HepG2 (cell line): ENCODE data around the gene ATP5MG. TPM values are rescaled to one million over a fixed set of nuclear protein-coding genes. Genes with fewer than 3 reads are reported as not detected.

Experiments used
- ATAD3A ChIP-seq: sonication (generic); formaldehyde crosslinking; IDR thresholded peaks from 2 replicates; pipeline ENCODE4 v1.4.0; 2020; ENCODE audit warnings: missing genetic modification reagents
- CHD4 ChIP-seq: fragments of 200-600 bp; sonication (generic); IDR thresholded peaks from 2 replicates; pipeline ENCODE4 v1.7.0; 2017; ENCODE audit warnings: mild to moderate bottlenecking, low read length, borderline replicate concordance
- ETV6 ChIP-seq: sonication (generic); formaldehyde crosslinking; conservative IDR thresholded peaks from 2 replicates; pipeline ENCODE4 v1.4.0; 2020; ENCODE audit warnings: missing genetic modification reagents
- FOXO1 ChIP-seq: sonication (generic); formaldehyde crosslinking; IDR thresholded peaks from 2 replicates; pipeline ENCODE4 v1.4.0; 2020; ENCODE audit warnings: missing genetic modification reagents
- GTF3A ChIP-seq: sonication (generic); formaldehyde crosslinking; conservative IDR thresholded peaks from 2 replicates; pipeline ENCODE4 v1.4.0; 2020; ENCODE audit warnings: mild to moderate bottlenecking, missing genetic modification reagents
- KAT7 ChIP-seq: IDR thresholded peaks from 2 replicates; pipeline ENCODE4 v1.6.1; 2018; ENCODE audit warnings: borderline replicate concordance, missing compliant biosample characterization
- NCOA5 ChIP-seq: sonication (generic); formaldehyde crosslinking; IDR thresholded peaks from 2 replicates; pipeline ENCODE4 v1.4.0; 2020; ENCODE audit warnings: missing genetic modification reagents
- RBFOX2 ChIP-seq: fragments of 200-400 bp; formaldehyde crosslinking; IDR thresholded peaks from 2 replicates; pipeline ENCODE4 v1.6.1; 2017; ENCODE audit warnings: low read depth, mild to moderate bottlenecking, low read length
- RELA ChIP-seq: sonication (generic); formaldehyde crosslinking; IDR thresholded peaks from 2 replicates; pipeline ENCODE4 v1.4.0; 2020; ENCODE audit warnings: missing genetic modification reagents
- SAFB2 ChIP-seq: sonication (generic); formaldehyde crosslinking; IDR thresholded peaks from 2 replicates; pipeline ENCODE4 v1.5.1; 2020; ENCODE audit warnings: missing genetic modification reagents, low read depth, mild to moderate bottlenecking, borderline replicate concordance
- TCF7L2 ChIP-seq: IDR thresholded peaks from 2 replicates; pipeline ENCODE4 v1.6.1; 2011; ENCODE audit warnings: mild to moderate bottlenecking, low read depth, low read length, moderate library complexity
- THAP11 ChIP-seq: IDR thresholded peaks from 2 replicates; pipeline ENCODE4 v1.6.1; 2016; ENCODE audit warnings: missing biosample characterization, missing genetic modification reagents
- ZFP36L2 ChIP-seq: sonication (generic); formaldehyde crosslinking; IDR thresholded peaks from 2 replicates; pipeline ENCODE4 v1.4.0; 2020; ENCODE audit warnings: missing genetic modification reagents
- ZFX ChIP-seq: sonication (generic); formaldehyde crosslinking; IDR thresholded peaks from 2 replicates; pipeline ENCODE4 v1.4.0; 2020; ENCODE audit warnings: mild to moderate bottlenecking, low read depth, missing genetic modification reagents, moderate library complexity
- ZMYM4 ChIP-seq: sonication (generic); formaldehyde crosslinking; IDR thresholded peaks from 2 replicates; pipeline ENCODE4 v1.8.1; 2023; ENCODE audit warnings: mild to moderate bottlenecking, missing genetic modification reagents
- ZNF230 ChIP-seq: sonication (generic); formaldehyde crosslinking; IDR thresholded peaks from 2 replicates; pipeline ENCODE4 v1.4.0; 2020; ENCODE audit warnings: mild to moderate bottlenecking, missing genetic modification reagents
- ZNF251 ChIP-seq: sonication (generic); formaldehyde crosslinking; IDR thresholded peaks from 2 replicates; pipeline ENCODE4 v1.9.0; 2021; ENCODE audit warnings: mild to moderate bottlenecking, missing genetic modification reagents
- ZNF263 ChIP-seq: sonication (generic); formaldehyde crosslinking; IDR thresholded peaks from 2 replicates; pipeline ENCODE4 v1.4.0; 2020; ENCODE audit warnings: missing genetic modification reagents
- ZNF274 ChIP-seq: sonication (generic); formaldehyde crosslinking; IDR thresholded peaks from 2 replicates; pipeline ENCODE4 v1.5.1; 2020; ENCODE audit warnings: mild to moderate bottlenecking, missing genetic modification reagents
- ZNF292 ChIP-seq: sonication (generic); formaldehyde crosslinking; IDR thresholded peaks from 2 replicates; pipeline ENCODE4 v1.8.1; 2022; ENCODE audit warnings: mild to moderate bottlenecking, low read depth, missing genetic modification reagents, borderline replicate concordance
- ZNF329 ChIP-seq: sonication (generic); formaldehyde crosslinking; IDR thresholded peaks from 2 replicates; pipeline ENCODE4 v1.9.0; 2021; ENCODE audit warnings: low read depth, mild to moderate bottlenecking, missing genetic modification reagents
- ZNF562 ChIP-seq: sonication (generic); formaldehyde crosslinking; IDR thresholded peaks from 2 replicates; pipeline ENCODE4 v1.8.0; 2022; ENCODE audit warnings: missing genetic modification reagents, borderline replicate concordance
- polyA plus RNA-seq, 8 experiments: library from polyadenylated mRNA; depleted of rRNA in 3 of 8; stranded (reverse) in 7 of 8; unstranded in 1 of 8; fragments of >200 nt; fragmentation: Illumina TruSeq in 4 of 8; extraction: Trizol in 4 of 8; gene quantifications; 2 replicates each; pipeline versions ENCODE4 v1.2.1 to v1.2.3, GENCODE V29; 2011 to 2016; ENCODE audit warnings: low read depth in 4 of 8, missing spikeins in 1 of 8, mixed read lengths in 1 of 8; ENCODE audit not compliant: insufficient read depth in 1 of 8
- total RNA-seq, 5 experiments: library from RNA; depleted of rRNA; stranded (reverse); fragments of >200 nt; fragmentation: Illumina TruSeq; extraction: Trizol; gene quantifications; 2 replicates each; pipeline ENCODE4 v1.2.3, GENCODE V29; 2016; ENCODE audit warnings: low read depth in 1 of 5
- TF ChIP-seq, protein P1 (sequence below): sonication (generic); formaldehyde crosslinking; IDR thresholded peaks from 2 replicates; pipeline ENCODE4 v1.9.0; 2021; ENCODE audit warnings: missing genetic modification reagents, borderline replicate concordance
- TF ChIP-seq, protein P2 (sequence below): sonication (generic); formaldehyde crosslinking; IDR thresholded peaks from 2 replicates; pipeline ENCODE4 v1.4.0; 2020; ENCODE audit warnings: mild to moderate bottlenecking, missing genetic modification reagents
- TF ChIP-seq, protein P3 (sequence below): fragments of 450-650 bp; IDR thresholded peaks from 2 replicates; pipeline ENCODE4 v1.6.1; 2016
- TF ChIP-seq, protein P4 (sequence below): sonication (generic); formaldehyde crosslinking; IDR thresholded peaks from 2 replicates; pipeline ENCODE4 v1.4.0; 2020; ENCODE audit warnings: mild to moderate bottlenecking, low read depth, missing genetic modification reagents

ATP5MG gene
- total and polyA plus RNA-seq, 2 of the 13 experiments (the other 11 are each of a cell fraction or from before 2014, with no cell fraction given): 260 to 320 TPM

DNA sequence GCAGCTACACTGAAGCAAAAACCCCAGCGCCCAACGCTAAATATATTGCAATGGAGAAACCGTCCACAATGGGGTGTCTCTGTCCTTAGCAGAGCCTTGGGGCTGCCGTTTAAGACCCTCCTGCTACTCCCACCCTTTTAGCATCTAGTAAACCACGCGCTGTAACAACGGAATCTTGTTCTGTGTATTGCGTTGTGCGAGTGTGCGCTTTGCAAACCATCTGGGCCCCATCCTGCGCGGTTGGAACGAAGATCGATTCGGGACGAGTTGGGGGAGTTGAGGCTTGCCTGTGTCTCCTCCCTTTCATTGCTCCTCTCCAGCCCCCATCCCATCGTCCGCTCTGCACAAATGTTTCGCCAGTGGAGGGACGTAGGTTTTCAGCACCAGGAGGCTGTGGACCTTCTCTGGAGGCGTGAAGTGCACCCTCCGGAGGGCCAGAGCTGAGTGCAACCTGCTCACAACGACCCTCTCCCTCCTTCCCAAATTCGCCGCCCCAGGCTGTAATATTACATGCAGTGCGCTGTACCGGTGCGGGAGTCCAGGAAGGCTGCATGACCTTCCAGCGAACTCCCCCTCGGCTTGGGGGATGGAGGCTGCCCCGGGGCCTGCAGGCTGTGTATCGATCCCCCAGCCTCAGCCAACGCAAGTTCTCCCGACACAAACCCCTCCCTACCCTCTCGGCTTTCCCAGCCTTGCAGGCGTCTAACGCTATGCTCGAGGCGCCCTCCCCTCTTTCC, 33.3 kb downstream of the ATP5MG start (continued):
- TF ChIP-seq, protein P1, sequence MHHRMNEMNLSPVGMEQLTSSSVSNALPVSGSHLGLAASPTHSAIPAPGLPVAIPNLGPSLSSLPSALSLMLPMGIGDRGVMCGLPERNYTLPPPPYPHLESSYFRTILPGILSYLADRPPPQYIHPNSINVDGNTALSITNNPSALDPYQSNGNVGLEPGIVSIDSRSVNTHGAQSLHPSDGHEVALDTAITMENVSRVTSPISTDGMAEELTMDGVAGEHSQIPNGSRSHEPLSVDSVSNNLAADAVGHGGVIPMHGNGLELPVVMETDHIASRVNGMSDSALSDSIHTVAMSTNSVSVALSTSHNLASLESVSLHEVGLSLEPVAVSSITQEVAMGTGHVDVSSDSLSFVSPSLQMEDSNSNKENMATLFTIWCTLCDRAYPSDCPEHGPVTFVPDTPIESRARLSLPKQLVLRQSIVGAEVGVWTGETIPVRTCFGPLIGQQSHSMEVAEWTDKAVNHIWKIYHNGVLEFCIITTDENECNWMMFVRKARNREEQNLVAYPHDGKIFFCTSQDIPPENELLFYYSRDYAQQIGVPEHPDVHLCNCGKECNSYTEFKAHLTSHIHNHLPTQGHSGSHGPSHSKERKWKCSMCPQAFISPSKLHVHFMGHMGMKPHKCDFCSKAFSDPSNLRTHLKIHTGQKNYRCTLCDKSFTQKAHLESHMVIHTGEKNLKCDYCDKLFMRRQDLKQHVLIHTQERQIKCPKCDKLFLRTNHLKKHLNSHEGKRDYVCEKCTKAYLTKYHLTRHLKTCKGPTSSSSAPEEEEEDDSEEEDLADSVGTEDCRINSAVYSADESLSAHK: no peak
- TF ChIP-seq ZFP36L2 (CRISPR knock-in tag) (no peak), ZNF263 (CRISPR knock-in tag) (no peak), FOXO1 (CRISPR knock-in tag) (no peak), ZNF329 (CRISPR knock-in tag) (no peak), ZNF292 (CRISPR knock-in tag) (no peak), ZNF274 (CRISPR knock-in tag) (peak; percentile 22; the same call in 1 of the 2 replicates), ZMYM4 (CRISPR knock-in tag) (0 out of 2 replicates have a peak, but pooled peaks have one; percentile 9), ETV6 (CRISPR knock-in tag) (no peak), RBFOX2 (no peak), SAFB2 (CRISPR knock-in tag) (peak; percentile 65; the same call in 1 of the 2 replicates), ZNF562 (CRISPR knock-in tag) (no peak), CHD4 (no peak), RELA (CRISPR knock-in tag) (no peak), ZFX (CRISPR knock-in tag) (peak; percentile 66), NCOA5 (CRISPR knock-in tag) (no peak), KAT7 (no peak), THAP11 (peak; percentile 31; the same call in 1 of the 2 replicates), TCF7L2 (no peak), ATAD3A (CRISPR knock-in tag) (no peak), ZNF251 (CRISPR knock-in tag) (no peak), GTF3A (CRISPR knock-in tag) (no peak), ZNF230 (CRISPR knock-in tag) (no peak)
- TF ChIP-seq, protein P2, sequence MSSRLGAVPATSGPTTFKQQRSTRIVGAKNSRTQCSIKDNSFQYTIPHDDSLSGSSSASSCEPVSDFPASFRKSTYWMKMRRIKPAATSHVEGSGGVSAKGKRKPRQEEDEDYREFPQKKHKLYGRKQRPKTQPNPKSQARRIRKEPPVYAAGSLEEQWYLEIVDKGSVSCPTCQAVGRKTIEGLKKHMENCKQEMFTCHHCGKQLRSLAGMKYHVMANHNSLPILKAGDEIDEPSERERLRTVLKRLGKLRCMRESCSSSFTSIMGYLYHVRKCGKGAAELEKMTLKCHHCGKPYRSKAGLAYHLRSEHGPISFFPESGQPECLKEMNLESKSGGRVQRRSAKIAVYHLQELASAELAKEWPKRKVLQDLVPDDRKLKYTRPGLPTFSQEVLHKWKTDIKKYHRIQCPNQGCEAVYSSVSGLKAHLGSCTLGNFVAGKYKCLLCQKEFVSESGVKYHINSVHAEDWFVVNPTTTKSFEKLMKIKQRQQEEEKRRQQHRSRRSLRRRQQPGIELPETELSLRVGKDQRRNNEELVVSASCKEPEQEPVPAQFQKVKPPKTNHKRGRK: 0 out of 2 replicates have a peak, but pooled peaks have one; percentile 35
- TF ChIP-seq, protein P3, sequence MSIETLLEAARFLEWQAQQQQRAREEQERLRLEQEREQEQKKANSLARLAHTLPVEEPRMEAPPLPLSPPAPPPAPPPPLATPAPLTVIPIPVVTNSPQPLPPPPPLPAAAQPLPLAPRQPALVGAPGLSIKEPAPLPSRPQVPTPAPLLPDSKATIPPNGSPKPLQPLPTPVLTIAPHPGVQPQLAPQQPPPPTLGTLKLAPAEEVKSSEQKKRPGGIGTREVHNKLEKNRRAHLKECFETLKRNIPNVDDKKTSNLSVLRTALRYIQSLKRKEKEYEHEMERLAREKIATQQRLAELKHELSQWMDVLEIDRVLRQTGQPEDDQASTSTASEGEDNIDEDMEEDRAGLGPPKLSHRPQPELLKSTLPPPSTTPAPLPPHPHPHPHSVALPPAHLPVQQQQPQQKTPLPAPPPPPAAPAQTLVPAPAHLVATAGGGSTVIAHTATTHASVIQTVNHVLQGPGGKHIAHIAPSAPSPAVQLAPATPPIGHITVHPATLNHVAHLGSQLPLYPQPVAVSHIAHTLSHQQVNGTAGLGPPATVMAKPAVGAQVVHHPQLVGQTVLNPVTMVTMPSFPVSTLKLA: no peak
- TF ChIP-seq, protein P4, sequence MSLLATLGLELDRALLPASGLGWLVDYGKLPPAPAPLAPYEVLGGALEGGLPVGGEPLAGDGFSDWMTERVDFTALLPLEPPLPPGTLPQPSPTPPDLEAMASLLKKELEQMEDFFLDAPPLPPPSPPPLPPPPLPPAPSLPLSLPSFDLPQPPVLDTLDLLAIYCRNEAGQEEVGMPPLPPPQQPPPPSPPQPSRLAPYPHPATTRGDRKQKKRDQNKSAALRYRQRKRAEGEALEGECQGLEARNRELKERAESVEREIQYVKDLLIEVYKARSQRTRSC (CRISPR knock-in tag): no peak
